NCI-H2029 treated with DMSO at 0.1 percent for 48 hours (cell line): ENCODE data around the gene STAT1.
"Not testable (repeated sequence)": the region's sequence is repeated elsewhere in the genome, so short reads cannot be mapped to it uniquely, and the experiment has no call there.

ENCODE experiments used
- DNase-seq: peaks from one replicate; lab custom pipeline; 2025; lab: John Stamatoyannopoulos, UW

STAT1 gene

DNA sequence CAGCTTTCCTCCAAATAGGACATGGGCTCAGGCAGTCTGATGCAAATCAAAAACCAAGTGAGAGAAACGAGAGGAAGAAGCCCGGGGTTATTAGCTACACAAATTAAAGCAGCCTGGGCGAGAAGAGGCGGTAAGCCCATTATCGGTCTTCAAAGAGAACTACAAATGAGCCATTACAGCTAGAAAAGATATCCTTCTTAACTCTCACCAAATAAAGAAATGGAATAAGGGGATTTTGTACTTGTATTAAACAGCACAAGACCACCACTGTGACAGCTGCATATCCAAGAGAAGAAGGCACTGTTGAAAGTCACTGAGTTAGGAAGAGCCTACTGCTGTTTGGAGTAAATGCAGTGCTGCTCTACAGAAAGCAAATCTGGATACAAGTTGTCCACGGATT lies 32.6 kb downstream of the STAT1 start:
- no peak for DNase-seq

DNA sequence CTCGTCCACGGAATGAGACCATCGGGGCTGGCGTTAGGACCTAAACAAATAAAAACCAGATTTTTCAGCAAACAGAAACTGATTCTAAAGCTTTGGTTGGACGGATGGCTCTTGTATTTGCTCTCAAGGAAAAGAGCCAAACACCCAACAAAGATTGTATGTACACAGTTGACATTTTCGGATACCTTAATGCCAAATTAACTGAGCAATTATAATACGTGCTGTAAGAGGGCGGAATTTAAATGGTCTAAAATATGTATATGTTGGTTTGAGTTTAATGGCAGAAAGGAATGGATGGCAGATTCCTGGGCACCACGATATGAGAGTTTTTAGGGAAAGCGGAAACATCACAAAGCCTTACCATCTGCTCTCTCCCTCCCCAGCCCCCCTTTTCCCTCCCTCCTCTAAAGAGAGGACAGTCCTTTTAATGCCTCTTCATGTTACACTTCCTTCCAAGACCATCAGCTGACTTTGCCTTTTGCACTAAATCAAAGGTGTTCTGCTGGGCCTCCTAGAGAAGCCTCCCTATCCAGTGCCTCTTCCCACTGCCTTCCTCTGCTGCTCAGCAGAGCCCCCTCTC lies 33.3 kb downstream of the STAT1 start:
- peak; percentile 83 for DNase-seq

- peak; percentile 91 for DNase-seq
These were observed 33.9 kb downstream of the STAT1 start for GRCh38 chr2:190979906-190980629.

DNA sequence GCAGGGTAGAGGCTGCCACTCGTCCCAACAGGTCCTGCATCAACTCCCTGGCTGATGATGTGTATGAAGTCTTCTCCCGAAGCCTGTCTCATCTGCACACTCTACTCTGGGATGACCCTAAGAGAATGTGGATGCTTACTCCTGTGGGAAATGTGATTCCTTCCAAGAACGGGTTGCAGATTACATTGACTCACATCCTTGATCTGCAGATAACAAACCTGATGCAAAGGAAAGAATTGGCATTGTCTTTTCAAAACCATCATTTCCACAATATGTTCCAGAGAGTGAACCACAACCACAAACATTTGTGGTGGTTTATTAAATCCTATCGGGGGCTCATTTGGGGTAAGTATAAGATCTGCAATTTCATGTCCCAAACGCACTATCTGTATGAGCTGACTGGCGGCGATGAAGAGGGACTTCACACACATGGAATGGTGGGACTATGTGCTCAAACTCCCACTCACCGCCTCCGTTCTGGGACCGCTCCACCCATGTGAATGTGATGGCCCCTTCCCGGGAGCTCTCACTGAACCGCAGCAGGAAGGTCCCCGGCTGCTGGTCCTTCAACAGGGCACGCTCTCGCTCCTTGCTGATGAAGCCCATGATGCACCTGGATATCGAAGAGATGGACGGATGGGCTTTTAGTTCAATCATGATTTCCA lies 35.5 kb downstream of the STAT1 start:
- DNase-seq = no peak

DNA sequence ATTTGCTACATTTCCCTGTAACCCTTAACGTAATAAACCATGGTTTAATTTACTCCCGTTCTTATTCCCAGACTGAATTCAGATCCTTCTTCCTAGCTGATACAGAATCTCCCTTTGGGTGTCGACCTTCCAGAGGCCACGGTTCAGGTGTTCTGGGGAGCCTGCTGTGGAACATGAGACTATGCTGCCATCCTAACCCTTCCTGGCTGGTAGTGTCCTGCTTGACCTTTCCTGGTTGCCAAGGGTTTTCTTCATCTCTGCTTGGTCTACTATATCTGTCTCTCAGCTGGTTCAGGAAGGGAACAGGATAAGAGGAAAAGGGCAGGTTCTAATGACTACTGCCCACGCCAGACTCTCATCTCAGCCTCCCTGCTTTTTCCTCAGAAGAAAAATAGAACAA lies 36.5 kb downstream of the STAT1 start:
- no peak for DNase-seq

GRCh38 chr2:190976521-190976920 lies 37.5 kb downstream of the STAT1 start:
- DNase-seq = no peak

- no peak for DNase-seq
These were observed 39.2 kb downstream of the STAT1 start for GRCh38 chr2:190974629-190975361.

- DNase-seq = no peak
These were observed 40.0 kb downstream of the STAT1 start for GRCh38 chr2:190973726-190974628.

- no peak for DNase-seq
These were observed 40.7 kb downstream of the STAT1 start for GRCh38 chr2:190973262-190973661.

DNA sequence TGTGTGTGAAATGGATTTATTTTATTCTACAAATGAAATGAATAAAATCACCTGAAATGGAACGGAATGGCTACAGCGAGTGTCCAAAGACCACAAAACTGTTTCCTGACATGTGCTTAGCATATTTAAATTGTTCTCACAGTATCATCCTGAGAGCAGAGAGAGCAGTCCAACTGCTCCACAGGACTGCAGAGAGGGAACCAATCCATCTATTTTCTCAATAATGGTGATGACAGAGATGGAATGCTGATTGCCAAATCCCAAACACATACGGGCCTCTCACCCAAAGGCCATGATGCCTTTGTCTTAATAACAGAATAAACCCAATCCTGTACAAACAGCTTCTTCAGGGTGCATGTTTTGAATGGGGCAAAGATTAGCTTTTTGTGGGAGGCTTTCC lies 41.1 kb downstream of the STAT1 start:
- no peak for DNase-seq

GRCh38 chr2:190972213-190972612 lies 41.8 kb downstream of the STAT1 start:
- DNase-seq = no peak

DNA sequence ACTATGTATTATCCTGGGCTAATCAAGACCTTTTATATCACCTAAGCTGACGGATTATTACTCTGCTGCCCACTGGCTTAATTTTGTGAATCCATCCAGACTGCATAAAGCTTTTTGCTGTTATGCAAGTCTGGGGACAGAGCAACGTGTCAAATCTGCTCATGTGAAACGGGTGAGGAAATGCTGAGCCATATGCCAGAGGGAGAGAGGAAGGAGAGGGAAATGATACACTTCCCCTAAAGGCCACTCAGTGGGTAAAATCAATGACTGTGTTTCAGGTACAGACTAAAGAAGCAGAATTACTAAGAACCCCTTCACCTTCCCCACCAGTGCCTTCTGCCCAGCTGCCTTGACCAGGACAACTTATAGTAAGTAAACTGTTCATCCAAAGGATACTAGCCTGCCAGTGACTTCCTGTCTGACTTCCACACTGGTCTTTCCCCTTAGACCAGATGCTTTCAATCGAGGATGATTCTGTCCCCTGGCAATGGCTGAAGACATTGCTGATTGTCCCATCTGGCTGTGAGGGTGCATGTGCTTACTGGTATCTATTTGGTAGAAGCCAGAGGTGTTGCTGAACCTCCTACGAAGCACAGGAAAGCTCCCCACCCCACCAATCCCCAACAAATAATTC lies 43.0 kb downstream of the STAT1 start:
- no peak for DNase-seq

GRCh38 chr2:190970160-190970559 lies 43.8 kb downstream of the STAT1 start:
- no peak for DNase-seq

- DNase-seq = no peak
These were observed 45.4 kb downstream of the STAT1 start for GRCh38 chr2:190968522-190968921.

- DNase-seq = peak; percentile 48
These were observed 48.3 kb downstream of the STAT1 start for GRCh38 chr2:190965580-190966222.

- DNase-seq = no peak
These were observed 49.7 kb downstream of the STAT1 start for GRCh38 chr2:190964170-190964795.

DNA sequence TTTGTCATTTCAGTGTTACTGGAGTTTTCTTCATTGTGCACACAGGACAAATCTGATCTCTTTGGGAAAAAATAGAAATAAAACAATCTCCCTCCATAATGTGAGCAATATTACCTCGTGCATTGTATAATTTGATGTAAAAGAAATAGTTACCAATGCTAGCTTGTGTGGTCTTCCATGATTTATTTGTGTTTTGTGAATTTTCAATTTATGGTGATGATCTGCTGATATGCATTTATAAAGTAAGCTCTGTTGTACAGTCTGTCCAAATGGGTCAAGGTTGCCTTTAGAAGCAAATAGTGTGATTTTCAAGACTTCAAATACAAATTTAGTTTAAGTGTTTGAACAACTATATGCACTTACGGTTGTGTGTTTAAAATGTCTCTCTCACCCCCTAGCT lies 50.9 kb downstream of the STAT1 start:
- DNase-seq = no peak

DNA sequence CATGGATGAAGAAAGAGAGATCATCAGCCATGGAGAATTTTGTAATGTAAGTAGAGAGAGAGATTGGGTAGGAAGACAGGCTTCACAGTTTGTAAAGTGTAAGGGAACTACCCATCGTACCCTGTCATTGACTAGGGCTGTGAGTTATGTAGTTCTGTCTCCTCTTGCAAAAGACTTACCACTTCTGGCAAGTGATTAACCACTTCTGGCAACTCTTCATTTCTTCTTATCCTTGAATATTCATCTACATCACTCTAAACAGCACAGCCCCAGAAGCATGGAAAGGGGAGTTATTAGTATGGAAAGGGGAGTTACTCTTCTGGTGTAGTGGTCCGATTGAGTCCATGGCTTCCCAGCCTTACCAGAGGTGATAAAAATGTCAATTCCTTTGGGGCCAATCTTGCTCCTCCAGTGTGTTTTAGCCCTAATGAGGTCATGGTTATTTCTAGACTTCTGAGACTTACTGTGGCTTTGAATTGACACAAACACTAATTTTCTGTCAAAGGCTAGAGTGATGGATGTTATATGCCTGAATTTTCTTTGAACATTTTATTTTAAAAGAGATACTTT lies 52.0 kb downstream of the STAT1 start:
- DNase-seq = no peak

DNA sequence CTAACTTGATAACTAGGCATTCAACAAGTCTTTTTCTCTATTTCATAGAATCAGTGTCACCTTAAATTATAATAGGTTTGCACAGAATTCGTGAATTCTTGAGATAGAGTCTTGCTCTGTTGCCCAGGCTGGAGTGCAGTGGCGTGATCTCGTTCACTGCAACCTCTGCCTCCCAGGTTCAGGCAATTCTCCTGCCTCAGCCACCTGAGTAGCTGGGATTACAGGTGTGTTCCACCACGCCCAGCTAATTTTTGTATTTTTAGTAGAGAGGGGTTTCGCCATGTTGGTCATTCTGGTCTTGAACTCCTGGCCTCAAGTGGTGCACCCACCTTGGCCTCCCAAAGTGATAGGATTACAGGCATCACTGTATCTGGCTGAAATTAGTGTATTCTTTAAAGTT lies 52.9 kb downstream of the STAT1 start:
- not testable (repeated sequence) for DNase-seq
